ENCODE measurements around the gene ZNF93.
"Not testable (repeated sequence)": the region's sequence is repeated elsewhere in the genome, so short reads cannot be mapped to it uniquely, and the experiment has no call there.

ZNF93 gene

GRCh38 chr19:19900729-19901444 is at the start of gene ZNF93:
Gene ZNF93, plus strand, starts transcription at chr19:19900946. Its CDS starts 143 bp downstream, at chr19:19901089.
- peak; percentile 90 for DNase-seq

- DNase-seq: not testable (repeated sequence)
These were observed 49.0 kb upstream of the ZNF93 start for GRCh38 chr19:19851740-19852139.

GRCh38 chr19:19858751-19859150 is 42.0 kb upstream of the ZNF93 start:
- no peak for DNase-seq

GRCh38 chr19:19860756-19861390 is 39.9 kb upstream of the ZNF93 start:
- DNase-seq: peak; percentile 10

- DNase-seq: peak; percentile 96
These were observed 34.8 kb upstream of the ZNF93 start, which contains the start of gene ZNF253 for GRCh38 chr19:19865750-19866610. Gene ZNF253, plus strand, starts transcription at chr19:19865882. Its CDS starts 115 bp downstream, at chr19:19865997.

- peak; percentile 53 for DNase-seq
These were observed 34.0 kb upstream of the ZNF93 start for GRCh38 chr19:19866611-19867248.

- not testable (repeated sequence) for DNase-seq
These were observed 30.7 kb upstream of the ZNF93 start for GRCh38 chr19:19870086-19870485.

- no peak for DNase-seq
These were observed 28.8 kb upstream of the ZNF93 start for GRCh38 chr19:19871932-19872331.

GRCh38 chr19:19873381-19873780 is 27.4 kb upstream of the ZNF93 start:
- no peak for DNase-seq

GRCh38 chr19:19877724-19878123 is 23.0 kb upstream of the ZNF93 start:
- no peak for DNase-seq

GRCh38 chr19:19884583-19884982 is 16.2 kb upstream of the ZNF93 start:
- no peak for DNase-seq

- not testable (repeated sequence) for DNase-seq
These were observed 8.4 kb upstream of the ZNF93 start for GRCh38 chr19:19892055-19892941.

- DNase-seq: peak; percentile 4
These were observed 512 bp upstream of the ZNF93 start for GRCh38 chr19:19900139-19900728.

- DNase-seq: not testable (repeated sequence)
These were observed 6.8 kb downstream of the ZNF93 start for GRCh38 chr19:19907551-19907950.

- DNase-seq: no peak
These were observed 8.9 kb downstream of the ZNF93 start for GRCh38 chr19:19909654-19910053.

- no peak for DNase-seq
These were observed 10.4 kb downstream of the ZNF93 start for GRCh38 chr19:19911150-19911549.

GRCh38 chr19:19914596-19914995 is 13.8 kb downstream of the ZNF93 start:
- DNase-seq: no peak

- peak; percentile 35 for DNase-seq
These were observed 29.7 kb downstream of the ZNF93 start for GRCh38 chr19:19930417-19930816.

GRCh38 chr19:19933432-19934314 is 32.9 kb downstream of the ZNF93 start:
- DNase-seq: not testable (repeated sequence)

- DNase-seq: no peak
These were observed 36.7 kb downstream of the ZNF93 start for GRCh38 chr19:19937403-19937802.

Measured in activated naive CD4-positive, alpha-beta T cell treated with Interleukin-2 at 50 U/mL for 16 hours (primary cell).